ENCODE data around the gene CYP1B1.

CYP1B1 gene

DNA sequence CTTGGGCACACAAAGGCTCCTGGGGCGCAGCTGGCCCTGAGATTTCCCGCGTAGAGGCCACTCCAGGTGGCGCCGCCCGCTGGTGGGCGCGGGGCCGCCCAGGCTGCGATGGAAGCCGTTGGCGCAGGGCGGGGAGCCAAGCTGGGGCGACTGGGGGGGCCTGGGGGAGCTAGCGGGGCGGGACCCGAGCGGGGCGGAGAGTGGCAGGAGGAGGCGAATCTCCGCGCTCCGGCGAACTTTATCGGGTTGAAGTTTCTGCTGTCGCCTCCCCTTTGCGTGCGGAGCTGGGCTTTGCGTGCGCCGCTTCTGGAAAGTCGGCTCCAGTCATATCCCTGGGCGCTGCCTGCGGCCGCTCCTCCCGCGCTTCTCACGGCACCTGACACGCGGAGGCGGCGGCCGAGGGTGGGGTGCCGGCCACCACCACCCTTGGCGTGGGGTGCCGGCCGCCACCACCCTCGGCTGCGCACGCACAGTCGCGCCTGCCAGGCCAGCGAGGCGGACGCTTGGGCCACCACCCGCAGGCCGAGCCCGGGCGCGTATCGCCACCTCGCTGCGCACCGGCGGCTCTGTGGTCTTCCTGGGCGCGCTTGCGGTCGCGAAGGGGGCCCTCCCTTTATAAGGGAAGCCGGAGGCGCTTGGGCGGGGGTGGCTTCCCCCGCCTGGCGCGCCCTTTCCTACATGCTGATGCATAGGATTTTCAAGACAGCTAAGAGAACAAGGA lies 919 bp upstream of the CYP1B1 start:
- in situ Hi-C loops (cut with MboI; ENCODE audit: low sequenced_read_pairs) = no loop called here

DNA sequence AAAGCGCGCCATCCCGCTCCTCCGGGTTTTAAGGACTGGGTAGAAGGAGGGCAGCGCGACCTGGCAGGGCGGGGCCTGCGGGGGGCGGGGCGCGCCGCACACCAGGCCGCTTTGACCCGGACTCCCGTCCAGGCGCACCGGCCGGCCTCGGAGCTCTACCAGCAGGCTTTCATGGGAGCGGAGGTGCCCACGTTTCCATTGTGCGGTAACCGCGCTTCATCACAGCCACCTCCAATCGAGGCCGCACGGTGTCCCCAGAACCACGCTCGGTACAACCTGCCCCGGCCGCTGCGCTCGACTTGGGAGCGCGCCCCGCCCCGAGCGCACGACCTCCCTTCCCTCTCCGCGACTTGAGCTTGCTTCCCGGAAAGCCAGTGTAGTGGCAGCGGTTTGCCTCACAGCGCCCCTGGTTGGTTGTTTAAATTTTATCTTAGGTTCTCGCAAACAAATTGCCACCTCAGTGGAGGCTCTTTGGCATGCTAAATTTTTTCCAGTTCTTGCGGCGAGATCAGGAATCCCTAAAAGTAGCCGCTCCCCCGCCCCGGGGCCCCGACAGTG lies 280 bp upstream of the CYP1B1 start:
- in situ Hi-C loops (cut with MboI; ENCODE audit: low sequenced_read_pairs) = no loop called here

DNA sequence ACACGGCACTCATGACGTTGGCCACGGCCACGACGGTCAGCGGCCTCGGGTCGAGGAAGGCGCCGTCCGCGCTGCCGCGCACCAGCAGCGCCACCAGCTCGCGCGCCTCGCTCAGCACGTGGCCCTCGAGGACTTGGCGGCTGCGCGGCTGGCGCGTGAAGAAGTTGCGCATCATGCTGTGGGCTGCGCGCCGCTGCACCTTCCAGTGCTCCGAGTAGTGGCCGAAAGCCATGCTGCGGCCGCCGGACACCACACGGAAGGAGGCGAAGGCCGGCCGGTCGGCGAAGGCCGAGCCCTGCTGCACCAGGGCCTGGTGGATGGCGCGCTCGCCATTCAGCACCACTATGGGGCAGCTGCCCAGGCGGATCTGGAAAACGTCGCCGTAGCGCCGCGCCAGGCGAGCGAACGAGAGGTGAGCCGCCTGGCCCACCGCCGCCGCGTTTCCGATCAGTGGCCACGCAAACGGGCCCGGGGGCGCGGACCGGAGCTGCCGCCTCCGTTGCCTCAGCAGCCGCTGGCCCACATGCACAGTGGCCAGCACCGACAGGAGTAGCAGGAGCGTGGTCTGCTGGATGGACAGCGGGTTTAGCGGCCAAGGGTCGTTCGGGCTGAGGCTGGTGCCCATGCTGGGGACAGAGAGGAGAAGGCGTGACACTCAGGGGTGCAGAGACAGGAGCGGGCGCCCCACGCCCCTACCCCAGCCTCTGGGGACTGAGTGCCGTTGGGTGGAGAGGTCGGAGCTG lies 1.0 kb downstream of the CYP1B1 start:
- in situ Hi-C loops (cut with MboI; ENCODE audit: low sequenced_read_pairs) = no loop called here

DNA sequence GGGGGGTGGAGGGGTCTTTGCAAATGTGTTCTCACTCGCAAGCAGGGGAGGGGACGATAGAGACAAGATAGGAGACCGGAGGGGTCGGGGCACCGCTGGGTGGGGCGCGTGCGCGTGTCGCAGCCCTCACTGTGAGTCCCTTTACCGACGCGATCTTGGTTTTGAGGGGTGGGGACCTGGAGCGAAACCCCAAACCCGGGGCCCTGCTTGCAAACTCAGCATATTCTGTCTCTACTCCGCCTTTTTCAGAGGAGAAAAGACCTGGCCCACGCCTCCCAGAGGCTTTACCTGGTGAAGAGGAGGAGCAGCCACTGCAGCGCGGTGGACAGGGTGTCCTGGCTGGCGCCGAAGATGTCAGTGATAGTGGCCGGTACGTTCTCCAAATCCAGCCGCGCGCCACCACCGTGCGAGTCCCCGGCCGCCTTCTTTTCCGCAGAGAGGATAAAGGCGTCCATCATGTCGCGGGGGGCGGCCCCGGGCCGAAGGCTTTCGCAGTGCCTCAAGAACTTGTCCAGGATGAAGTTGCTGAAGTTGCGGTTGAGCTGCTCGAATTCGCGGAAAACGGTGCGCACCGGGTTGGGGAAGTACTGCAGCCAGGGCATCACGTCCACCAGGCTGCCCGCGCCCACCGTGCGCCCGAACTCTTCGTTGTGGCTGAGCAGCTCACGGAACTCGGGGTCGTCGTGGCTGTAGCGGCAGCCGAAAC lies 1.7 kb downstream of the CYP1B1 start:
- in situ Hi-C loops (cut with MboI; ENCODE audit: low sequenced_read_pairs) = no loop called here

DNA sequence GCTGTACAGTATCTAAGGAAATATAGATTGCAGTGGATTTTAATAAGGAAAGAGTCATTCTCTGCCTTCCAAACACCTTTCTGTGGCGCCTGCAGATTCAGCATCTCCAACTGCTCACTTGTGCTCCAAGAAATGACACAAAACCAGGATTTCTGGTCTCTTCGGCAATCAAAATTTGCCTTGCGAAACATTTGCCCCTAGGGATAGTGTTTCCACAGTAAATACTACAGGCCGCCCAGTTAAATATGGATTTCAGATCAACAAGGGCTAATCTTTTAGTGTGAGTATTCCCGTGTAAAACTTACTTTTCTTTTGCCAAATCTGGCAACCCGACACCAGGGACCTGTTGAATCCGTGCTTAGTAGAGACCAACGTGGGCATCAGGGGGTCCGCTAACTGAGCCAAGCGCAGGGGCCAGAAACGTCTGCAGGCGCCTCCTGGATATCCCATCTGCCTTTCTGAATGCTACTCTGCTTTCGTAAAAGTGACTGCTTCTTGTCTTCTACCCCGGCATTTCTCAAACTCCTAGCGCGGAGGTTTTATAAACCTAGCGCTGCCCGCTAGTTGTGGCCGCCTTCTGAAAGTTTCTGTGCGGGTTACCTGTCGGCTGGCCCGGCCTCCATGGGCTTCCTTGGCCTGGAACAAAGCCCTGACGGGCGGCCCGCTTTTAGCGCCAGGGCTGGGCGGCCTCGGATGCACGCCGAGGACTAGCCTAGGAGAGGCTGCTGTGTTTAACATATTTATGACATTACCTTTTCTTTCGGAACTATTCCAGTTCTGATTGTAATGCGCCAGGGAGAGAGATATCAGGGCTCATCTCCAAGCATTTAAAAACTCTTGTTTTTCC lies 2.5 kb downstream of the CYP1B1 start:
- in situ Hi-C loops (cut with MboI; ENCODE audit: low sequenced_read_pairs) = no loop called here

DNA sequence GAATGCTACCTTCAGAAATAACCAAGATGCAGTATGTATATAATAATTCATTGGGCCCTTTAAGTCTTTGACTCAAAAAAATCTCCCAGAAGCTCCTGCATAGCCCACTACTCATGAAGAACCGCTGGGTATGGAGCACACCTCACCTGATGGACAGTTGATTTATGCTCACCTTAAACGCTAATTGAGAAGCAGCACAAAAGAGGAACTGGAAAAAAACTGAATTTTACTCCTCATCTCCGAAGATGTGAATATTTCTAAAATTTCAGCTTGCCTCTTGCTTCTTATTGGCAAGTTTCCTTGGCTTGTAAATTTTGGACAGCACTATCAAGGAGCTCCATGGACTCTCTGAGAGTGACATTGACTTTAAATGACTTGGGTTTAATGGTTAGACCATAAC lies 5.5 kb downstream of the CYP1B1 start:
- in situ Hi-C loops (cut with MboI; ENCODE audit: low sequenced_read_pairs) = no loop called here

DNA sequence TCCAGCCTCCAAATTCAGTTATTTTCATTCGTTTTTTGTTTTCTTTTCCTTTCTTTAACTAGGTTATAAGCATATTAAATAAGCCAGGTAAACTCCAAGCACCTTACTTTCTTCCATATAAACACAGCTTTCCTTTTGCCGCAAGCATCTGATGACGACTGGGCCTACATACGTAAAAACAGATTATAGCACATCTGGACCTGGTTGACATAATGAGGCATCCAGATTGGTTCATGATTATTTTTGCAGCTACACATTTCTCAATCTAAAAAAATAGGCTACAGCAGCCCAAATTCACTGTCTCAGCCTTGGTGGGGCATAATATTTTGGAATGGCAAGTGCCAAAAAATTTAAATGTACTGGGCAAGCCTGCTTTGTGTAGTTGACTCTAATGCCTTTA lies 7.7 kb downstream of the CYP1B1 start:
- in situ Hi-C loops (cut with MboI; ENCODE audit: low sequenced_read_pairs) = no loop called here

DNA sequence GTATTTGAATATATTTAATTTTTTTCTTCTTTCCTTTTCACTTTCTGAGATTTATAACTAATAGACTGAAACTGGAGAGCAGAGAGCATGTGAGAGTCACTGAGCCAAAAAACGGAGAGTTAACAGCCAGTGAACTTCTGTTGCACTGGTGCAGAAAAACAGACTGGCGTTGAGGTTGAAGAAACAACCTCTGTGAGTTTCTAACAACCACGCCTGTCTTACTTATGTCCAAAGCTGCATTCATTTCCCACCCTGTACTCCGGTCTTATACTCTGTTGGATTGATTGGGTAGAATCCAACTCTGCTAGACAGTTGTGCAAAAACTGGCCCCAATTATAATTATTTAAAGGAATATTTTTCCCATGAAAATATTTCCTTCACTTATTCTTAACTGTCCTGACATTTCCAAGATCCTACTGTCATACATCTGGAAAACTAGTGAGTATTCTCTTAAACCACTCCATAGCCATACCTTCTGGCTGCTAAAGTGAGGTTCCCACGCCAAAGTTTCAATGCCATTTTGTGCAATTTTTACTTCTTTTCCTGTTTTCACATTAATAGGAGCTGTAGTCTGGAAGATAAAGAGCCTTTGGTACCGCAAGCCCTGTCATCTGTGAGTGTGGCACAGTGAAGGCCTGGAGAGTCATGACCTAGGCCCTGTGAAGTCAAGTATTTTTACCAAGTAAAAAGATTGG lies 9.4 kb downstream of the CYP1B1 start:
- in situ Hi-C loops (cut with MboI; ENCODE audit: low sequenced_read_pairs) = no loop called here

DNA sequence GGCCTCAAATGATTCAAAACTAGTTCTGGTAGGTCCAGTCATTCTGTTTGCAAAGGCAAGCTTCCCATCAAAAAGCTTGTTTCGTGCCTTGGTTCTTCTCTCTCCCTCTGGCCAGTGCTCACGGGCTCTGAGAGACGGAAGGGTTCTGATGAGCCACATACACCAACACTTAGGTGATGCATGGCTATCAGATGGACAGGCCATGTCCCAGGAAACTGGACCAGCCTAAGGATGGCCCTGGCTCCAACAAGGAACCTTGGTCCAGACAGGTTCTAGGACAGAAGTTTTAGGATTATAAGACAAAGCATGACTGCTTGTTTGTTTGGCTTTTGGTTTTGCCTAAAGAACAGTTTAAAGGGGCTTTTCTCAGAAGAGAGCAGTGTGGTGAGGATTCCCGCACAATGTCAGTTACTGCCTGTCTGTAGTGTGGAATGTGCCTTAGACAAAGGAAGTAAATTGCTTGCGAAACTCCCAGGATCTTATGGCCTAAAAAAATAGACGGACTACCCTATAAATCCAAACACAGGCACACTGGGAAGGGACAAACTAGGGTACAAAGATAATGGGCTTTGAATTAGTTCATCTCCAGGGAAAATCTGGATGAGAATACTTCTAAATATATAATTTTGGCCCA lies 10.3 kb downstream of the CYP1B1 start:
- in situ Hi-C loops (cut with MboI; ENCODE audit: low sequenced_read_pairs) = no loop called here

DNA sequence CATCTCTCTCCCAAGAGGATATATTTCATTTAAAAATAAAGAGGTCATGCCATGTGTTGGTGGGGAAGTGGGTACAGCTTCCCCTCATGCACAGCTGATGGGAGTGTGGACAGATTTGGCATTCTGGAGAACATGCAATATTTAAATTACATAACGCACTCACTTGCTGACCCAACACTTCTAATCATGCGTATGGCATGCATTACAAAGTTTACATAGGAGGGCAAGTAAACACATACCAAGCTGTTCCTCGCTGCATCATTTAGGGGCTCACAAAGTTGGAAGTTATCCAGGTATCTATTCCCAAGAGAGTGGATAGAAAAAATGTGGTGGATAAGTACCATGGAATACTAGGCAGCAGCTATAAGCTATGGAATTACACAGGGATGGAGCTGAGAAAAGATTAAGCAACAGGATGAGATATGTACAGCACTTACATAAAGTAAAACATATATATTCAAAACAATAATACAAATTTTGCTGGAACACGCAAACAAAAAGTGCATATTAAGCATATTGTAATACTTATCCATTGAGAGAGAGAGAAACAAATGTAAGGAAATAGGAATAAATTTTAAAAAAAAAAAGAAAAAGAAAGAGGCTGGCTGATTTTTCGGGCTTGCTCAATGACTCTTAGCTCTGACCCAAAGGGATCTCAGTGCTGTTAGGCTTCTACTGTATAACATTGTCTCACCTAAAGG lies 11.0 kb downstream of the CYP1B1 start:
- in situ Hi-C loops (cut with MboI; ENCODE audit: low sequenced_read_pairs) = no loop called here

DNA sequence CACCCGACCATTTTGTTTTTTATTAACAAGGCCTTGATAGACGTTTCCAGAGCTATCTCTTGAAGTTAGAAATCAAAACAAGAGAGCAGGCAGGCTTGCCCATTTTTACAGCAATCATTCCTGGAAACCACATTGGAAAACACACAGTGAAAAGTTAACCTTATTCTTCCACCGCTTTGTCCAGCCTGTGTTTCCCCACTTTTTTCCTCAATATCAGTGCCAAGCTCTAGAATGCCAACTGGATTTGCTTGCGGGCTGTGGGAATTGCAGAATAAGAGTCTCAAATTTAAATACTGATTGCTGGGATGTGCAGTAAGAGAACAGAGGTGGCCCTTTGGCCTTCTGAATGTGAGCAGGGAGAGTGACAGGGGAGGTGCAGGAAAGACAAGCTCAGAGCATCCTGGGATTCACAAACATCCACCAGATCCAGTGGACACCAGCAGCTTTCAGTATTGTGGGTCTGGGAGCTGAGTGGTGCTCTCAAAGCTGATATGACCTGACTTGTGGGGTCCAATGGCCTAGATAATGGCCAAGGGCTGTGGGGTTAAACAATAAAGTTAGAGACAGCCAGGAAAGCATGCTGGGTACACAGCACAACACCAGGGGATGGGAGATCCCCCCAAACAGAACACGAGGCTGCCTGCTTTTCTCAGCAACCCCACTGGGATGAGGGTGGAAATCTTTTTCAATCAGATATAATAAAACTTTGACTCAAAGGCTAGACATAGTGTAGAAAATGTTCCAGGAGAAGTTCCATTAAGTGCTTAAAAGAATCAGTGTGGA lies 15.5 kb downstream of the CYP1B1 start:
- in situ Hi-C loops (cut with MboI; ENCODE audit: low sequenced_read_pairs) = no loop called here

DNA sequence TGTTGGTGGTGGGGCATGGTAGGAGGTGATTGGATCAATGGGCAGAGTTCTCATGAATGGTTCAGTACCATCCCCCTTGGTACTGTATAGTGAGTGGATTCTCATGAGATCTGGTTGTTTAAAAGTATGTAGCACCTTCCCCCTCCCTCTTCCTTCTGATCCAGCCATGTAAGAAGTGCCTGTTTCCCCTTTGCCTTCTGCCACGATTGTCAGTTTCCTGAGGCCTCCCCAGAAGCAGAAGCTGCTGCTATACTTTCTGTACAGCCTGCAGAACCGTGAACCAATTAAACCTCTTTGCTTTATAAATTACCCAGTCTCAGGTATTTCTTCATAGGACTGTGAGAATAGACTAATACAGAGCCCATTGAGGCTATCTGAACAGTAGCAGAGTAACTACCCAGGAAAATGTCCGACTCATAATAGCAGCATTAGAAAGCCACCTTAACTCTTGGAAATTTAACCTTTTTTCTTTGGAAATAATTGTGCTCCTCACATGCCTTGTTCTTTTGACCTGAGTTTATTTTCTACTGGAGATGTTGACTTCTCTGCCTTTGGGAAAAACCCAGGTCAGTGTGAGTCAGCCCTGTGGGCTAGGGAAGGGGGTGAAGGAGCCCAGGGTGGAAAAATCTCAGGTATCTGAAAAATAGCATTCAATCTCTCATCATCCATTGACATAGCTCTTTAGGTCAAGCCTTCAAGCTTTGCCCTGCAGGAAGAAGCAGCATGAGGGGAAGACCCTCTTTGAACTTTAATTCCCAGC lies 18.1 kb downstream of the CYP1B1 start:
- in situ Hi-C loops (cut with MboI; ENCODE audit: low sequenced_read_pairs) = no loop called here

DNA sequence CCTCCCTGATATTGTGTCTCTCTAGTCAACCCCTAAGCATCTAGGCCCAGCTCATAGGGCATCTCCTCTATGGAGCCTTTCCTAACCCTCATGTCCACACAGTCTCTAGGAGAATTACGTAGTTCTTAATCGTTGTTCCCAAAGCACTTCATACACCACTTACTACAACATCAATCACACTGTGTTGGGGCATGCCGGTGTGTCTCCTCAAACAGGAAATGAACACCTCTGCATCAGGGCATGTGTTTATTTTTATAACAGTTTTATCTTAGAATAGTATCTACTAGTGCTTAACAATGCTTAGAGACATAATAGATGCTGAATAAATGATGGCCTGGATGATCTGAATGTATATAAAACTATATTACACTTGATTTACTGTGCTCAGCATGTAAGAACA lies 19.7 kb downstream of the CYP1B1 start:
- in situ Hi-C loops (cut with MboI; ENCODE audit: low sequenced_read_pairs) = no loop called here

DNA sequence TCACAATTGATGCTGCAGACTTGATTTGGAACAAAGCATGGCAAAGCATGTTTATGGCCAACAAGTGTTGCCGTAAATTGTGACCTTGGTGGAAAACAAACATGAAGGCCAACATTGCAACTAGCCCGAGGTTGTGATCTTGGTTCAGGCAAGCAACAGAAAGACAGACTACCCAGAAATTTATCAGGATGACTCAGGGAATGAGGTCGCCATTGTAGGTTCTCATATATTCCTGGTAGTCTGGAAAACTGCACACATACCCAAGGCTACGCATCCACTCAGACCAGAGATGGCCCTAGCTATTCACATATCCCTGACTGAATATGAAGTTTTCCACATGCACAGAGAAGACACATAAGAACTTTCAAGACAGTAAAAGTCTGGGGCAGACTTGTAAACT lies 30.1 kb downstream of the CYP1B1 start:
- in situ Hi-C loops (cut with MboI; ENCODE audit: low sequenced_read_pairs) = no loop called here

DNA sequence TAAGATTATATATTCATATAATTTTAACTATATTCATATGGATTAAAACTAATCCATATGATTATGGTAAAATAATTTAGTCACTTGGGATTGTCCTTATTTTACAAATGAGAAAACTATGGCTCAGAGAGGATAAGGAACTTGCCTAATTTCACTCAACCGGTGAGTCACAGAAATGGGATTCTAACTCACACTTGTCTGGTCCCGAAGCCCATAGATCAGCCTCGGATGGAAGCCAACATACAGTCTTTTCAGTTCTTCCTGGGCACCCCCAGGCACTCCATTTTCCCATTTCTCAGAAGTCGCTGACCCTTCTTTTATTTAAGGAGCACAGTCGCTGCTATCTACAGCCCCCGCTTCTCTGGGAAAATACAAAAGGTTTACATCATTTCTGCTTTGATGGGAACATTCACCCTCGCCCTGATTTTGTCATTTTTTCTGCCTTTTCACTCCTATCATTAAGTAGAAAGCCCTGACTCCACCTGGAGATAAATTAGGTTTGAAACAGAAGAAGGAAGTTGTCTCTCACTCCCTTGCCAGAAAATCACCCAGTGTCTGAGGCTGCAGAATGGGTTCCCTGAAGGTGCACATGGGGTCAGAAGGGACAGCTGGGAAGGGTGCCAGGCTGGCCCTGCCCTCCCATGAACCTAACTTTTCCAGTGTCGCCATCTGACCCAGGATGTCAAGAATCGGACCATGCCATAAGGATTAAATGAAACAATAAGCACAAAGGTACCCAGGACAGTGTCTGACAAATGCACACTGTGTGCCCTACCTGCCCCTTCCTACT lies 36.6 kb downstream of the CYP1B1 start:
- in situ Hi-C loops (cut with MboI; ENCODE audit: low sequenced_read_pairs) = no loop called here

DNA sequence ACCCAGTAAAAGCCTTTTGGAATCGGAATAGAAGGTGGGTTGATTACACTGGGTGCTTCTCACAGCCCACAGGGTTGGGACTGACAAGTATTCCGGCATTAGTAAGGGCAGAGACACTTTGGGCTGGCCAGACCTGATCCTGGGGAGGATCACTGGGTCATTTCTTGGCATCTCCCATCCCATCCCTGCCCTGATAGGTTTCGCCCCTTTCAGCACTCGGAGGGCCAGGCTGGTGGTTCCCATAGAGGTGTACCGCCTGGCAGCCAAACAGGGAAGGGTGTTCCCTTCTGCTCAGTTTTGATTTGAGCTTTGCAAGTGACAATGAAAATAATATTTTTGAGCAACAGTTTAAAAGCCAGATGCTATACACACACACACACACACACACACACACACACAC lies 37.3 kb downstream of the CYP1B1 start:
- in situ Hi-C loops (cut with MboI; ENCODE audit: low sequenced_read_pairs) = no loop called here

Measured in HL-60/S4 treated with retinoic acid at 250 ng/mL for 4 days and 3 days (cell line).